Muscle of back (tissue), 11 donors: ENCODE data around the gene KNDC1. TPM values are rescaled to one million over a fixed set of nuclear protein-coding genes. Genes with fewer than 3 reads are reported as not detected.

Source experiments
- DNase-seq, 3 donors: peaks; one replicate each; pipeline versions ENCODE4 v3.0.0 to v3.0.0-alpha.2; 2013
- polyA plus RNA-seq, 10 donors: library from polyadenylated mRNA; unstranded; fragments of 120-200 nt; gene quantifications; one replicate each; pipeline ENCODE4 v1.2.1, GENCODE V29; 2013; ENCODE audit not compliant: insufficient read length in 10 of 10

The KNDC1 gene
- polyA plus RNA-seq, 10 donors = 1.4 to 7.5 (median 4.1) TPM

DNA sequence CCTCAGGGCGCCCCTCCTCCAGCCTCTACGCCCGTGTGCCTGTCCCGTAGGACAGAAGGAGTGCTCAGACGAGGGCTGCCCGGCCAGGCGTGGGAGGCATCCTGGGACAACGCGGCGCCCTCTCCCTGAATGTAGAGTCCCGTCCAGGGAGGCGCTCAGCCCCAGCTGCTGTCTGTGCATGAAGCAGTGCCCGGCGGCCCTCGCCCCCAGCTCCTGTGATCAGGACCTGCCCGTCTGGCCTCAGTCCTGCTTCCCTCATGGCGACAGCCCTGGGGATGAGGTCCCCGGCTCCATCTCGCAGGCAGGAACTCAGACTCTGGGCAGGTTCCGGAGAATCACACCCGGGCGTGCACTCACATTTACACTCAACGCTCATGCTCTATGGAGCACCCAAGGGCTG lies 45.1 kb downstream of the KNDC1 start:
- DNase-seq = no peak

DNA sequence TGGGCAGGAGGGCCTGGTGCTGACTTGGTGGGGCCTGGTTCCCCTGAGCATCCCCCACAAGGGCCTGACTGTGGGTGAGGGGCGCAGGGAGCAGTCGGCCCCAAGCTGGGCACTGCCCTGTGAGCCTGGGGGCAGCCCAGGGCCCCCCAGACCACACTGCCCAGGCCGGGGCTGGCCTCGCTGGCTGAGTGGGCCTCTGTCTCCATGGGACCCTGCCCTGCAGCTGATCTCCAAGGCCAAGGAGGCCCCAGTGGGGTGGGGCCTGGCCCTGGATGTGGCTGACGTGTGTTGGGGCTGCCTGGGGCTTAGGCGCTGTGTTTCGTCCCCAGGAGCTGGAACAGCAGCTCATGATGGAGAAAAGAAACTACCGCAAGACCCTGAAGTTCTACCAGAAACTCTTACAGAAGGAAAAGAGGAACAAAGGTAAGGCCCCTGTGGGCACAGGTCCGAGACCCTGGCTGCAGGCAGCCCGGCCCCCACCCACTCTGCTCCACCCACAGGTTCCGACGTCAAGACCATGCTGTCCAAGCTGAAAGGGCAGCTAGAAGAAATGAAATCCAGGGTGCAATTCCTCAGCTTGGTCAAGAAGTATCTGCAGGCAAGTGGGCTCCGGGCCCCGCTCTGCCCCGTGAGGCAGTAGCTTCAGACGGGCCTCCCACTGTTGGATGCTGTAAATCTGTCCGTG lies 46.5 kb downstream of the KNDC1 start:
- DNase-seq = no peak

DNA sequence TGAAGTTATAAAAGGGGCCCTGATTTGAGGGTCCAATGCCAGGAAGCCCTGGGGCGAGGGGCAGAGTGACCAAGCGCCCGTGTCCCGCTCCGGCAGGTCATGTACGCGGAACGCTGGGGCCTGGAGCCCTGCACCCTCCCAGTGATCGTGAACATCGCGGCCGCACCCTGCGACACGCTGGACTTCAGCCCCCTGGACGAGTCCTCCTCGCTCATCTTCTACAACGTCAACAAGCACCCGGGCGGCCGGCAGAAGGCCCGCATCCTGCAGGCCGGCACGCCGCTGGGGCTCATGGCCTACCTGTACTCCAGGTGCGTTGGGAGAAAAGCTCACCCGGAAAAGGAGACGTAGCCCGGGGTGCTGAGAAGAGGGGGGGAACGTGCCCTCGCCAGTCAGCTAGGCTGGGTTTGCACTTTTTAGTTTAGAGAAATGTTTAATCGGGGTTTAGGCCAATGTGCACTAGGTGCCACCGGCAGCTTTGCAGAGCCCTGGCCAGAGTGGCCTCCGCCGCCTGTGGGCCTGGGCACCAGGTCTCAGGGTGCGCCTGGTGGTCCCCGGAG lies 47.1 kb downstream of the KNDC1 start:
- DNase-seq = no peak

DNA sequence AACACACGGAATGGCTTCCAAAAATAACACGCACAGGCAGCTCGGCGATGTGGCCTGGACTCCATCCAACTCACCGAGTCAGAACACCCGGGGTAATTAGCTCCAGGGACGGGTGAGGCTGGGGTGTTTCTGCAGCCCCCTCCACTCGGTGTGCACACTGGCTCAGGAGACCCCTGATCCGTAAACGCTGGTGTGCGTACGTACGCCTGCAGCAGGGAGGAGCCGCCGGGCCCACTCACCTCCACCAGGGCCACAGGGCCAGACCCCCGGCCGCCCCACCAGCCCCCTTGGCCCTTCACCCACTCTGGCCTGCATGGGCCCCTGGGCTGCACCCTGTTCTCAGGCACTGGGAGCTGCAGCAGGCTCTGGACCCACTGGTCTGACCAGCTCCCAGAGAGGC lies 47.6 kb downstream of the KNDC1 start:
- no peak for DNase-seq

DNA sequence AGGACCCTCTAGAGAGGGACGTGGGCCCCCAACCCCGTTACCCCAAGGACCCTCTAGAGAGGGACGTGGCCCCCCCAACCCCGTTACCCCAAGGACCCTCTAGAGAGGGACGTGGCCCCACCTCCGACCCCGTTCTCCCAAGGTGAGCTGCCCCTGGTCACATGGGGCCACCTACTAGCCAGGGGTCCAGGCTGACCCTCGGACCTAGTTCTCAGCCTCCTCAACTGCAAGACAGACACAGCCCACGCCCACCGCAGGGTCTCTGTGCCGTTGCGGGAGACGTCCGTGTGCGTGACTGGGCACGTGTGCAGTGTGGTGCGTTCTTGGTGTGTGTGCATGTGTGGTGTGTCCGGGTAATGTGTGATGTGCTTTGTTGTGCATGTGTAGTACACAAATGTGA lies 48.4 kb downstream of the KNDC1 start:
- DNase-seq = no peak

DNA sequence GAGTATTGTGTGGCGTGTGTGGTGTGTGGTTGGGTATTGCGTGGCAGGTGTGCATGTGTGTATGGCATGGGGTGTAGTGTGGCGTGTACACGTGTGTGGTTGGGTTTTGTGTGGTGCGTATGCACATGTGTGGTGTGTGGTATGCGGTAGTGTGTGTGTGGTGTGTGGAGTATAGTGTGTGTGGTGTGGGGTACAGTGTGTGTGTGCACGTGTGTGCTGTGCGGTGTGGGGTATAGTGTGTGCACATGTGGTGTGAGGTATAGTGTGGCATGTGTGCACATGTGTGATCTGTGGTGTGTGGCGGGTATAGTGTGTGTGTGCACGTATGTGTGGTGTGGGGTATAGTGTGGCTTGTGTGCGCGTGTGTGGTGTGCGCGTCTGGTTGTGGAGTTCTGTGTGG lies 49.1 kb downstream of the KNDC1 start:
- DNase-seq = no peak

DNA sequence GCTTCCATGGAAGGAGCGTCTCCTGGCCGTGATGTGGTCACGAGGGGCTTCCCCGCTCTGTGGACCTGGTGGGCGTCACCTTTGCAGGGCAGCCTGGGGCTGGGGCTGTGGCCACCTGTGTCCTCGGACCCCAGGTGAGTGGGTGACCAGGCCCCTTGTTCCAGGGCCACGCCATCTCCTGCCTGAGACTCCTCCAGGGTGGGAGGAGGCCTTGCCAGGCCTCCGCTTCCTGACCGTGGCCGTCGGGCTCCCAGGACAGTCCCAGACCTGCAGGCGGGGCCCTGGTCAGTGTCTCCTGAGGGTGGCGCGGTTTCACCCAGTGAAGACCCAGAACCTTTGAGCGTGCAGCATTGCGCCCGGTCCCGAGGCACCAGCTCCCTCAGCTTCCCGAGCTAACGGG lies 49.6 kb downstream of the KNDC1 start:
- no peak for DNase-seq

DNA sequence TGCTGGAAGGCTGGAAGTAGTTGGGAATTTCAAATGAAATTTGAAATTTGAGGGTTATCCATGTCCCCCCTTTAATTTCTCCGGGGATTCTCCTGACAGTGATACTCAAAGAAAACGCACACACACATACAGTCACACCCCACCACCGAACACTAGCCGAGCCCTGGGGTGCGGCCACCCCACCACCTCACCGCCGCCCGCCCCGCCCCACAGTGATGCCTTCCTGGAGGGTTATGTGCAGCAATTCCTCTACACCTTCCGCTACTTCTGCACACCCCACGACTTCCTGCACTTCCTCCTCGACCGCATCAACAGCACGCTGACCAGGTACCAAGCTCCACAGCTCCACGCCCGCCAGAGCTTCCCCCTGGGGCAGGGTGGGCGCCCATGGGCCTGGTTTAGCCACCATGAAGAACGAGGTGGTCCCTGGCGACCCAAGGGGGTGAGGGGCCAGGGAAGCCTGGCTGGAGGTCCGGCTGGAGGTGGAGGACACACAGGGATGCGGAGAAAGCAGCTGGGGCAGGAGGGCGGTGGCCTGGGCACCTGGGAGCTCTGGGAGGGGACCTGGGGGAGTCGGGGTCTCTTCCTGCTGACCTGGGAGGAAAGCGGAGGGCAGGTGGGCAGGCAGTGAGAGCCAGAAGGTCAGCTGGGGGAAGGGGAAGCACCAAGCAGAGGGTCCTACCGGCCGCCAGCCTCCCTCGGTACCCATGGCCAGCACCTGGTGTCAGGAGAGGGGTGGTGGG lies 50.5 kb downstream of the KNDC1 start:
- no peak for DNase-seq

DNA sequence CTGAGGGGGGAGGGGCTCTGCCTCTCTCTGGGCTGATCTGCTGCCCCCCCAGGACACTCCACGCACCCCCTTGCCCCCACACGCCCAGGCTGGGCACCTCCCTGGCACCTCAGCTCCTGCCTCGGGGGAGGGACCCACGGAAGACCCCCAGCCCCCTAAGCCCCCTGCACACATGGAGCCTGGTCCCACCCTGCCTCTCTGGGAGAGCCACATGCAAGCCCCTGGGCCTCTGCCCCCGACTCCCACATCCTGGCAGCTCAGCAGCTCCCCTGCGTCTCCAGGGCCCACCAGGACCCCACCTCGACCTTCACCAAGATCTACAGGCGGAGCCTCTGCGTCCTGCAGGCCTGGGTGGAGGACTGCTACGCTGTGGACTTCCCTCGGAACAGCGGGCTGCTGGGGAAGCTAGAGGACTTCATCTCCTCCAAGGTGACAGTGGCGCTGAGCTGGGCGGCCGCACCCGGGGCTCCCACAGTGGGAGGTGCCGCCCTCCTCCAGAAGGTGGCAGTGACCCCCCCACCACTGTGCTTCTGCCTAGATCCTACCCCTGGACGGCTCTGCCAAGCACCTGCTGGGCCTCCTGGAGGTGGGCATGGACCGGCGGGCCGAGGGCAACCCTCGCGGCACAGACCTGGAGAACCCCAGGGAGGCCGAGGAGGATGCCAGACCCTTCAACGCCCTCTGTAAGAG lies 51.3 kb downstream of the KNDC1 start:
- no peak for DNase-seq

DNA sequence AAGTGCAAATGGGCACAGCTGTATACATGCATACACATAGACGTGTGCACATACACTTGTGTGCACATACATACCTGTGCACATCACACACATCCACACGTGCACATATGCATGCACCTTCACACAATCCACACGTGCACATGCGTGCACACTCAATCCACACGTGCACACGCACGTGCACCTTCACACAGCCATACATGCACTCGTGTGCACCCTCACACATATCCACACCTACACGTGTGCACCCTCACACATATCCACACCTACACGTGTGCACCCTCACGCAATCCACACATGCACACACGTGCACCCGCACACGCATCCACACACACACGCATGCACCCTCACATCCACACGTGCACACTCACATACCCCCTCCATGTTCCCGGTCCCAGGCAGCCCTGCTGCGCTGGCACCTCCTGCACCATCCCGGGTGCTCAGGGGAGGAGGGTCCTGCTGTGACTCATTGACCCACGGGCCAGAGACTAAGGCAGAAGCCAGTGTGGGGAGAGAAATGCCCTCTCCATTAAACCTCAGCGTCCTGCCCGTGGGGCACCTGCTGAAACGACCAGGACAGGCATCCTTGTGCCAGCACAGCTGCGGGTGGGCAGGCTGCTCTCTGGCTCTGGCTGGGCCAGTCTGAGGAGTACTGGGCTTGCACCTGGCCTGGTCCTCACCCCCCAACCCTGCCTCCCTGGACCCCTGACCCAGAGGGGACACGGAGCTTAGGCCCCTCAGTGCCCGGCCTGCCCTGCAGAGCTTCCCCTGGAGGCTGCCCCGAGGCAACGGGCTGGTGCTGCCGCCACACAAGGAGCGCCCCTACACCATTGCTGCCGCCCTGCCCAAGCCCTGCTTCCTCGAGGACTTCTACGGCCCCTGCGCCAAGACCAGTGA lies 52.2 kb downstream of the KNDC1 start:
- DNase-seq = no peak

DNA sequence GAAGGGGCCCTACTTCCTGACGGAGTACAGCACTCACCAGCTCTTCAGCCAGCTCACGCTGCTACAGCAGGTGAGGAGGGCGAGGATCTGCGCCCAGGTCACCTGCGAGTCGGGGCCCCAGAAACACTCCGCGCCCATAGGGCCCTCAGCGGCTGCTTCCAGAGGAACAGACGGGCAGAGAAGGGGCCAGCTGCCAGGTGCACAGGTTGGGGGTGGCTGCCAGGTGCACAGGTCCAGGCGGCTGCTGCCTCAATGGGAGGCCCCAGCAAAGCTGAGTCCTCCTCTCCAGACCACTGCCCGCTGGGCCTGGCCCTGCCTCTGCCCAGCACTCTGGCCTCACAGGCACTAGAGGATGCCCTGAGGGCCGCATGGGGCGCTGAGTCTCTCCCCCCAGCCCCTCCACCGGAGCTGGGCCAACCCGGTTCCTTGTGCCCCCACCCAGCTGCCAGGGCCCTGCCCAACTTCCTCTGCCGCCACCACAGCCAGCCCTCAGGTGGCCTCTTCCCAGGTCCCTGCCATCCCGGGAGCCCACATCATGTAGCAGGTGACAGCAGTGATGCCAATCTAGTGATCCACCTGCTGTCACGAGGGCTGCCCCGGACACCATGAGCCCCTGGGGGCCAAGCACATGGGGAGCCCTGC lies 53.0 kb downstream of the KNDC1 start:
- DNase-seq = no peak

DNA sequence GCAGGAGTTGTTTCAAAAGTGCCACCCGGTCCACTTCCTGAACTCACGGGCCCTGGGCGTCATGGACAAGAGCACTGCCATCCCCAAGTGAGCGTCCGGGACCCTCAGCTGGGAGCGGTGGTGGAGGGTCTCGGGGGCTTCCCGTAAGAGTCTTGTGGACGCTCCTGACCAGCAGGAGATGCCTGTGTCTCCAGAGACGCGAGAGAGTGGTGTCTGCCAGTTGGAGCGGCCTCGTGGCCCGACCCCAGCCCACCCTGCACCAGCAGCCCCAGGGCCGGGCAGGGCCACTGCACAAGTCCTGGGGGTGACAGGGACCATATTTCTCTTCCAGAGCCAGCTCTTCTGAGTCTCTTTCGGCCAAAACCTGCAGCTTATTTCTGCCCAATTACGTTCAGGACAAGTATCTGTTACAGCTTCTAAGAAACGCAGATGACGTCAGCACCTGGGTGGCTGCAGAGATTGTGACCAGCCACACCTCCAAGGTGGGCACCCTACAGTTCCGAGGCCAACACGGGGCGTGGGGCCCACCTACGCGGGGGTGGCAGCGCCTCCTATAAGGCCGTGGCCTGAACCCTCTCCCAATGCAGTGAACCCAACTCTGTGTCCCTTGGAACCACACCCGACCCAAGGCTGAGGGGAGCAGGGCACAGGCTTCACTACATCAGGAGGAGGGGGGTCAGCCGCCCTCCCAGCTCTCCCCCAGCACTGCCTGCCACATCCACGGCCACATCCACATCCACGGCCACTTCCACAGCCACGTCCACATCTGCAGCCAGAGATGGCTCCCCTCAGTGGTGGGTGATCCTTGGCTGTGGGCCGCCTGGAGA lies 53.8 kb downstream of the KNDC1 start:
- DNase-seq = no peak

DNA sequence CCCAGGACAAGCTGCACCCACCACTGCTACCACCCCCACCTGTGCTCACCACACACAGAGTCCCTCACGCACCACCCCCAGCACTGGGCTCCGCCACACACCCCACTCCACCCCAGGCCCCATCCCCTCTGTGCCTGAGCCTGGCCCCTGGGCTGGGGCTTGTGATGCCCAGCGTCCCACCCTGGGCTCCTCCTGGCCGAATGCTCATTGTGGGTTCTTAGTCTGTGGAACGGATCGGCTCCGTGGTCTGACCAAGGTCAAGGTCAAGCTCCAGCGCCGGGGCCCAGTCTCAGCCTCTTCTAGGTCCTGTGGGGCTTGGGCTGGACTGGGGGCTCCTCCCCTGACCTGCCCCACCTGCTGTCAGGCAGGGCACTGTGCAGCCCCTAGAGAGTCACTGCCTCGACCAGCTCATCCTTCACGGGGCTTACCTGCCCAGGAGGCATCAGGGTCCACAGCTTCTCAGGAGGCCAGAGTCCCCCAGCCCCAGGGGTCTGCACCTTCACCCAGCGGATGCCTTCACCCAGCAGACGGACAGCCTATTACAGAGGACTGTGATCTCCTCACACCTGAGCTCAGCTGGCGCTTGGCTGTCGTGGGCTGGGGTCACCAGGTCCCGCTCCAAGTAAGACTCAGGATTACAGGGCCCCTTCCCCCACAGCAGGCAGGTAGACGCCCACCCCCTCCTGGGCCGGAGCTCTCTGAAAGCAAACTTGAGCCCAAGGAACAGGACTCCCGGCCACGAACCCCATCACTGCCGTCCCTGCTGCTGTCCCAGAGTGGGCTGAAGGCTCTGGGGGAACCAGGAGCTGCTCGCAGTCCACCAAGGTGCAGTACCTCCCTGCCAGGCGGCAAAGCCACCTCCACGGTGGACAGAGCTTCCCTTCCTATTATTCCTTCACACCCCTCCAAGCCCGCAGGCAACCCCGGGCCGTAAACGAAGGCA lies 54.7 kb downstream of the KNDC1 start:
- no peak for DNase-seq

DNA sequence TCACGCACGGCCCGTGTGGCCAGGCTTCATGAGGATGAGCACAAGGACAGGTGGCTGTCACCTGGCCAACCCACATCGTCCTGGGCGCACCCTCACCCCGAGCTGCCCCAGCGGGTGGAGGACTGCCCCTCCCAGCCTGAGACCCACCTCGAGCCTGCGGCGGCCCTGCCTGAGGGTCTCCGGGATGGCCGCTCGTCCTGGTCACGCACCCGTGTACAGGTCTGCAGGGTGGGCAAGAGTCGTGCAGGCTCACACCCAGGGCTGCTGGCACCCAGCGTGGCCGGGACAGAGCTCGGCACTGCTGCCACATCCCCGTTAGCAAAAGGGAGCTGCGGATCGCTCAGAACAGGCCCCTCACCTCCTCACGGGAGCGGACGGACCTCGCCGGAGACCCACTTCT lies 55.6 kb downstream of the KNDC1 start:
- DNase-seq = no peak

DNA sequence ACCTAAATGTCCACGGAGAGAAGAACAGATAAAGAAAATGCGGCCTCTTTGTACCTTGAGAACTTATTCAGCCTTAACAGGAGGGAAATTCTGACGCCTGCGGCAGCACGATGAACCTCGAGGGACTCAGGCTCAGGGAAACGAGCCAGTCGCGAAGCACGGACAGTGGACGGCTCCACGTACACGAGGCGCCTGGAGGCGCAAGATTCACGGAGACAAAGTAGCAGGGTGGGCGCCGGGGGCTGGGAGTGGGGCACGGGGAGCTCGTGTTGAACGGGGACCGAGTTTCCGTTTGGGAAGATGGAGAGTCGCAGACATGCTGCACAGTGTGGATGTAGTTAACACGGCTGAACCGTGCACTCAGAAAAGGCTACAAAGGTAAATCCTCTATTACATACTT lies 56.8 kb downstream of the KNDC1 start:
- DNase-seq = no peak

DNA sequence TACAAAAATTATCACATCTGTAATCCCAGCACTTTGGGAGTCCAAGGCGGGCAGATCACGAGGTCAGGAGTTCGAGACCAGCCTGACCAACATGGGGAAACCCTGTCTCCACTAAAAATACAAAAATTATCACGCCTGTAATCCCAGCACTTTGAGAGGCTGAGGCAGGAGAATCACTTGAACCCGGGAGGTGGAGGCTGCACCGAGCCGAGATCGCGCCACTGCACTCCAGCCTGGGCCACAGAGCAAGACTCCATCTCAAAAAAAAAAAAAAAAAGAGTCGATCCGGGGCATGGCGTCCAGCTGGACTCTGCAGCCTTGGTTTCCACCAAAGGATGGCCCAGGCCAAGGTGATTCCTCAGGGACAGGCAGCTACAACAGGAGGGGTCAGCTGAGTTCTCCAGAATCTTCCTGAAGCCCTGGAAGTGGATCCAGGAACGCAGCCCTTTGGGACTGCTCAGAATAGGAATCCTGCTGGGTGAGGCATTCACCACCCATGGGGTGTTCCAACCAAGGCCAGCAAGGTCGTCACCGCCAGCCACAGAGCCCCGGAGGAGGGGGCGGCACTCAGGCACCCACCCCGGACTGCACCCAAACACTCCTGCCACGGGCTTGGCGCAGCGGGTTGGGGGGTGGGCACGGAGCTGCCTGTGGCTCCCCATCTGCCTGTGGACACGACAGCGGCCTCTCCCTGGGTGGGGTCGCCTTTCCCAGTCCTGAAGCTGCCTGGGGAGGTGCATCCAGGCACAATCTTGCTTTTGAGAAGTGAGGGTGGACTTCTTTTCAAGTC lies 58.0 kb downstream of the KNDC1 start:
- DNase-seq = no peak

DNA sequence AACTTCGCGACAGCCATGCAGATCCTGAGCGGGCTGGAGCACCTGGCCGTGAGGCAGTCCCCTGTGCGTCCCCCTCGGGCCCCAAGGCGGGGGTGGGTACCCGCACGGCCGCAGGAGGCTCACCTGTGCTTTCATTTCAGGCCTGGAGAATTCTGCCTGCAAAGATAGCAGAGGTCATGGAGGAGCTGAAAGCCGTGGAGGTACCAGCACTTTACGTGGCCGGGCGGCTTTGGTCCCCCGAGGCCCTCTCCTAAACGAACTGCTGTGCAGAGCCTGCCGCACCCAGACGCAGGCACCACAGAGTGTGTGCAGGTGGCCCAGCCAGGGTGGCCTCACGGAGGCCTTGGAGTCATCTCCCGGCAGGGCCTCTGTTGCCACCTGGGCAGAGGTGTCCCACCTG lies 58.9 kb downstream of the KNDC1 start:
- no peak for DNase-seq

DNA sequence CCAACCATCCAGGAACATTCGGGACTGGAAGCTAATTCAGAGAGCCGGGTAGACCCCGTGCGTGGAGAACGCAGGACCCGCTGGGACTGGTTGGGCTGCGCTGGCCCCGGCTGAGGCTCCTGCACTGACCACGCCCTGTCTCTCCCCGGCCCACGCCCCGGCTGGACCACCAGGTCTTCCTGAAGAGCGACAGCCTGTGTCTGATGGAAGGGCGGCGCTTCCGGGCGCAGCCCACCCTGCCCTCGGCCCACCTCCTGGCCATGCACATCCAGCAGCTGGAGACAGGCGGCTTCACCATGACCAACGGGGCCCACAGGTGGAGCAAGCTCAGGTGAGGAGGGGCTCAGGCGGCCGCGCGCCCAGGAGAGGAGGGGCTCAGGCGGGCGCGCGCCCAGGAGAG lies 59.8 kb downstream of the KNDC1 start:
- DNase-seq = no peak
